GM23338 (cell line): Measurements from ENCODE around the gene CRYGB.

Experiments used
- CREB1 ChIP-seq: fragments of 250-450 bp; sonication (Bioruptor Pico); IDR thresholded peaks from 2 replicates; pipeline ENCODE4 v1.5.0; 2020; ENCODE audit warnings: low read depth, mild to moderate bottlenecking, moderate library complexity
- CTCF ChIP-seq, 2 experiments: fragments of 200-600 bp in 1 of 2; sonication (generic) in 1 of 2; conservative IDR thresholded peaks; 2 replicates each; pipeline versions ENCODE4 v1.5.1 to v1.6.1; 2016 to 2017; ENCODE audit warnings: antibody characterized with exemption in 2 of 2, low read depth in 2 of 2, mild to moderate bottlenecking in 2 of 2, moderate library complexity in 1 of 2
- EZH2 ChIP-seq: fragments of 200-600 bp; sonication (generic); IDR thresholded peaks from one replicate; pipeline ENCODE4 v1.8.0; 2017; ENCODE audit warnings: antibody characterized with exemption, mild to moderate bottlenecking, low read depth; ENCODE audit not compliant: unreplicated experiment
- REST ChIP-seq: IDR thresholded peaks from one replicate; pipeline ENCODE4 v1.6.1; 2018; ENCODE audit warnings: antibody characterized with exemption; ENCODE audit not compliant: unreplicated experiment

- TF ChIP-seq CTCF (conservative IDR thresholded peaks at IDR 0.05; ENCODE audit: low read depth in 2 of 2) (no peak), EZH2 (no peak), REST (no peak), CREB1 (CRISPR knock-in tag) (no peak)
Observed at GRCh38 chr2:208118918-208119317, 27.0 kb downstream of the CRYGB start.
